NCI-H345 treated with DMSO at 0.1 percent for 48 hours (cell line): ENCODE measurements around the gene ATRIP.

Source experiments
- DNase-seq: peaks from one replicate; lab custom pipeline; 2025; ENCODE audit not compliant: unreplicated experiment; lab: John Stamatoyannopoulos, UW

Gene ATRIP

GRCh38 chr3:48423241-48423882 lies 23.2 kb upstream of the ATRIP start:
- DNase-seq = no peak

DNA sequence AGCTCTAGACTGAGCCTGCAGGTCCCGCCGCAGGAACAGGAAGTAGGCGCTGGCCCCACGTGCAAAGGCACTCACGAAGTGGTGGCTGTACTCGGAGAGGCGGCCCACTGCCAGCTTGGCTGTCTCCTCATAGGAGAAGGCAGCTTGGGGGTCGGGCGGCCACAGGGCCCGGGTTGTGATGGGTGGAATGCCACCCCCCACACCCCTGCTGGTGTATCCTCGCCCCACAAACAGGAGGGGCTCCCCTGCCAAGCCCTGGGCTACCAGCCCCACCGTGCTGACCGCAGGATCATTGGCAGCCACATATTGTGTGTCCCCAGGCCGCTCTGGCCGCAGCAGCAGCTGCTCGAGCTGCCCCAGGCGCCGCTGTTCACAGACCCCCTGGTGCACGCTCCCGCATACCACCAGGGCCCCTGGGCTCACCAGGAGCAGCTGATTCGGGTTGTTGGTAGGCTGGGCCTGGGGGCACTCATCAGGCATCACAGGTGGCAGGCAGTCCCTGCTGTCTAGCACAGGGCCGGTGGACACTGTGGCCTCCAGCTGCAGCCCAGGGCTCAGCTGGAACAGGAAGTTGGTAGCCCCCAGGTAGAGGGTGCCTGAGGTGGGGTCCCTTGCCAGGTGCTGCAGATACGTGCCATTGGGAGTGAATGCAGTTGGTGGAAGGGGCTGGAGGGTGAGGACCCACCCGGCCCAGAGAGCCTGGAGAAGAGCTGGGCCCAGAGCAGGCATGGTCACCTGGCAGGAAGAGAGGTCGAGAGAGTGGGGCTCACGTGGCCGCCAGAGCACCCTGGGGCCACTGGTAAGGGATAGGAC lies 22.4 kb upstream of the ATRIP start:
- no peak for DNase-seq

DNA sequence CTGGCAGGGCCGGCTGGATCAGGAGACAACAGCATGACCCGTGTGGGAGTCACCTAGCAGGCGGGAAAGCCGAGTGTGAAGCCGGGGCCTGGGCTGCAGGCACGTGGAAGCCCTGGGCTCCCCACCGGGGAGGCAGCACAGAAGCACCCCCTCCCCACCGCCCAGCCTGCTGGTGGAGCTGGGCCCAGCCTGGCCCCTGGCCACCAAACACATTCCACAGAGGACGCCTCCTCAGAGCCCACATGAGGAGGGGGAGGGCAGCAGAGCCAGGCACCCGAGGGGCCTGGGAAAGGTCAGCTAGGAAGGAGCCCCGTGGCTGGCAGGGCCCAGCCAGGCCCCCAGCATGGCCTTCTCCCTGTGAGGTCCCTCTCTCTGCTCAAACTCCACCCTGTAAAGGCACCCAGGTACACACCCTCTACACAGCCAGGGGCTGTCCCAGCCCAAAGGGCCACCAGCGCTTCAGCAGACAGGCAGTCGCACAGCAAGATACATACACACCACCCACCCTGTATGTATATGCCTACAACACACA lies 21.2 kb upstream of the ATRIP start:
- DNase-seq = no peak

DNA sequence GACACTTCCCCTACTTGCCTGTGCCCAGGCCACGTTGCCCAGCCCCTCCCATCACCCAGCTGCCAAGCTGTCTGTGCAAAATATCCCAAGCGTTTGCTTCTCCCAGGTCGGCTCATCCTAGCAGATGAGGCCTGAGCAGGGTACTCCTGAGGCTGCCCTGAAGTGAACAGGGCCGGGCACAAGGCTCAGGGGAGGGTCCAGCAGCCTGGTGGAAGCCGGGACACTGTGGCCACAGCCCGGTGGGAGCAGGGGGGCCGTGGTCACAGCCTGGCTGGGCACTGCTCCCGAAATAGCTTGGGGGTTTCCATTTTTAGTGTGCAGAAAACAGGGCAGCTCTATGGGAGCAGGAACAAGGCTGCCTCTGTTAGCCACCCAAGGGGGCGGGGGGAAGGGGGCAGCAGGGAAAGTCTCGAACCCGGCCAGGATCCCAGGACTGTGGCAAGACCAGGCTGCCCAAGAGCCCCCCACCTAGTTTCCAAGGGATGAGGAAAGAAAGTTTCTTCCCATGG lies 20.1 kb upstream of the ATRIP start:
- no peak for DNase-seq

GRCh38 chr3:48426944-48427629 lies 19.4 kb upstream of the ATRIP start:
- DNase-seq = no peak

DNA sequence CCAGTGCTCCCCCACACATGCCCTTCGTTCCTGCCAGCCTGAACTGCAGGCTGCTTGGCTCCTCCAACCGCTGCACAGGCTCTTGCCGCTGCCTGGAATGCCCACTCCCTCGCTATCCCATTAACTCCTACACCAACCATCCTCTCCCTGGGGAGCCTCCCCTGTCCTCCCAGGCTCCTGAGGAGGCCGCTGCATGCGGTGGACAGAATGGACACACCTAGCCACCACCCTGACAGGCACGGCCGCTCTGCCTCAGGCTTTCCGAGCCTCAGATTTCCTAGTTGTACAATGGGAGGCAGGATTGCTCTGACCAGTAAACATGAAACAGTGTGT lies 18.9 kb upstream of the ATRIP start:
- no peak for DNase-seq

- no peak for DNase-seq
These were observed 18.4 kb upstream of the ATRIP start for GRCh38 chr3:48428088-48428571.

DNA sequence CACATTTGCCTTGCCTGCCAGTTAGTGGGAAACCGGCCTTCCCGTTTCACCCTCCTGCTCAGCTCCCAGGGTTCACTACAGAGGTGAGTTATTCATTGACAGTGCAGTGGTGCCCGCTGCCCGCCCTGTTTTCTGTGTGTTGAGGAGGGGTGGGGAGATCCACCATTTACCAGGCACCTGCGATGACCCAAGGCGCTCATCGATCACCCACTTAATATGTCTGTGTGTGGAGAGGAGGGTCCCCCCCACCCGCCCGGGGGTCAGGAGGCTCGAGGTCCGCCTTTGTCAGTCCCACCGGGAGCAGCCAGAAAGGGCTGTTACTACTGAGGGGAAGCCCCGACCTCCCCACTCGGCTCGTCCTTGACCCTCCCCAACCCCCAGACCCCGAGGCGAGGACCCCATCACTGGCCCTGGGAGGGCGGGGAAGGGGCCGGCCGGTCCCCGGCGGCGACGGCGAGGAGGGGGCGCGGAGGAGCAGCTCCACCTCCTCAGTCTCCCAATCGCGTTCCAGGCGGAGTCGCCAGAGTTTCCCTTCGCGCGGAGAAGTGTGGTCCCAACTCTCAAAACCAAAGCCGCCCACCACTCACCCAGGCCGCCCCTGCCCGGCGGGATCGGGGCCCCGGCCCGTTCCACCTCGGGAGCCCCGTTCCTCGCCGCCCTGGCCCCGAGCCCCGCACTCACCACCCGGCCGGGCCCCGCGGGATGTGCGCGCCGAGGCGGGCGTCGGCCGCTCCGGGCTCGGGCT lies 17.8 kb upstream of the ATRIP start:
- DNase-seq = peak; percentile 11

DNA sequence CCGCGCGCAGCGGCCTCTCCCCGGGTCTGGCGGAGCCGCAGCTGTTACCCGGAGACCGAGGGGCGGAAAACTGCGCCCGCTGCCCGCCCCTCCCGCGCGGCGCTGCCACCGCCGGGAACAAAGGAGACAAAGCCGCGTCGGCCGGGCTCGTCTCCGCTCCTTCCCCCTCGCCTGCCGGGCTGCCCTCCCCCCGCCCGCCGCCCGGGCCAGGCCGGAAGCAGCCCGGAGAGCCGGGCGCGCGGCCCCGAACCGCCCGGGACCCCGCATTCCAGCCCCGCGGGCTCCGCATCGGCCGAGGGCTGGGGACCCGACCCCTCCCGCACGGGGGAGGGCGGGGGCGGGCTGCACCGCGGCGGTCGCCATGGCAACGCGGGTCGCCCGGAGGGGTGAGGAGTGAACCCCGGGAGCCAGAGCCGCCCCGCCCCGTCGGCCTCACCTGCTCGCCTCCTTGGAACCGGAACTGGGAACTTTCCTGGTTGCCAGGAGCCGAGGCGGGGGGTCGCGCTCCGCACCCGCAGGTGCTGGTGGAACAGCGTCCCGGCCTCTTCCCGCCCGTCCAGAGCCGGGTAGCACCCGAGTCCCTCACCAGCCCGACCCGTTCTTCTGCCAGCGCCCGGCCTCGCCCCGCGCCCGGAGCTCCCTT lies 17.1 kb upstream of the ATRIP start:
- peak; percentile 61 for DNase-seq

DNA sequence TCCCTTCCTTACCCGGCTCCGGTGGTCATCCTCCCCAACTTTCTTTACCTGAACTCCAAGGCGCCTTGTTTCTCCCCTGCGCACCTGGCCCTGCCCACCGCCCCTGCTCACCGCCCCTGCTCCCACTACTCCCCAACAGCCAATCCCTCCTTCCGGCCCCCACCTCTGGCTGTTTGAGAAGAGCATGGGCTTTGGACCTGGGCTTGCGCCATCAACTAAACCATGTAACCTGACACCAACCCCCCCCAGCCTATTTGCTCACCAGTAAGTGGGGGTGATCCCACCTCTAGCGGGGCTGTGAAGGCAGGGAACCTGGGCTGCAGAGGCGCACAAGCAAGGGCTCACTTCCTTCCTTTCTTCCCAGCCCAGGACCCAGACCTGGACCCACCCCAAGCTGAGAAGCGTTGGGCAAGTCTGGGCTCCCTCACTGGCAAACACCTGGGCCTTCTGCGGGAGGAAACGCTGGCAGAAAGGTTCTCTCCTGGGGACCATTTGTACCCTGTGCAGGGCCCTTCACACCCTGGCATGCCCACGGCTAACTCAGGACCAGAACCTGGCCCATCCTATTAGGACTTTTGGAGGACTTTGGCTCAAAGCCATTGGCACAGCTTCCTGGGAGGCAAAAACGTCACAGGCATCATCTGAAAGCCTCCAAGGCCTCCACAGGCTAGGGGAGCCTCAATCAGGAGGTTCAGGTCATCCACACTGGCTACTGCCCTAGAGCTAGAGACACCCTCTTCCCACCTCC lies 16.4 kb upstream of the ATRIP start, which contains the start of gene PLXNB1:
TSS of gene PLXNB1 (minus strand) at position 127 of the 748 bp plus-strand sequence. CDS start 5,475 bp downstream, outside the sequence.
- DNase-seq = peak; percentile 38

GRCh38 chr3:48430708-48431101 lies 15.8 kb upstream of the ATRIP start:
- DNase-seq = no peak

DNA sequence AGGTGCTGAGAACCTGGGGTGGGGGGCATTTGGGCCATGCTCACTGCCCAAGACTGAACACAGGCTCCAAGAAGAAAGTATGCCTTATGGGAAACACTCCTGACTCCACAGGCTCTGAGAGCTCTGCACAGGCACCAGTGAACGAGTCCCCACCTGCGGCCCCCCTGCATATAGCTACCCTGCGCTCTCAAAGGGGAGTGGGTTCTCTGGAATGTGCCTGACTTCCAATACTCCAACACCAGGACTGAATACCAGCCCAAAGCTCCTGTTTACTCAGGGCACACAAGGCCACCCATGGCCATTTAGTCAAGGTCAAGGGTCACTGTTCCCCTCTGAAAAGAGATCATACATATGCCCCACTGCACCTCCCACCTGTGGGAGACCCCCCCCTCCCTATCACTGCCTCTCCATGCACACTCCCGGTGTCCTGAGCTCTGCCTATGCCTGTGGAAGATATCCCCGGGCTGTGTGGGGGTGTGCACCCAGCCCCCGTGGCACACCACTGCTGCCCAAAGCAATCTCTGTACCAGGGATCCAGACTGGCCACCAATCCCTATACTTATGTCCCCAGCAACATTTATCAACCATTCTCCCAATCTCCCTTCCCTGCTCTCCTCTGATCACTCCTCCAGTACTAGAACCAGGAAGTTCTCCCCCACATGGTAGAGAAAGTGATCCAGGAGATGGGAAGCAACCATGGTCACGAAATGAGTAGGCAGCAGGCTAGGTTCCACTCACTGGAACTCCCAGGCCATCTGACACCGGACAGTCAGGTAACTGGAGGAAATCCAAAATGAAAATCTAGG lies 15.1 kb upstream of the ATRIP start:
- DNase-seq = no peak

DNA sequence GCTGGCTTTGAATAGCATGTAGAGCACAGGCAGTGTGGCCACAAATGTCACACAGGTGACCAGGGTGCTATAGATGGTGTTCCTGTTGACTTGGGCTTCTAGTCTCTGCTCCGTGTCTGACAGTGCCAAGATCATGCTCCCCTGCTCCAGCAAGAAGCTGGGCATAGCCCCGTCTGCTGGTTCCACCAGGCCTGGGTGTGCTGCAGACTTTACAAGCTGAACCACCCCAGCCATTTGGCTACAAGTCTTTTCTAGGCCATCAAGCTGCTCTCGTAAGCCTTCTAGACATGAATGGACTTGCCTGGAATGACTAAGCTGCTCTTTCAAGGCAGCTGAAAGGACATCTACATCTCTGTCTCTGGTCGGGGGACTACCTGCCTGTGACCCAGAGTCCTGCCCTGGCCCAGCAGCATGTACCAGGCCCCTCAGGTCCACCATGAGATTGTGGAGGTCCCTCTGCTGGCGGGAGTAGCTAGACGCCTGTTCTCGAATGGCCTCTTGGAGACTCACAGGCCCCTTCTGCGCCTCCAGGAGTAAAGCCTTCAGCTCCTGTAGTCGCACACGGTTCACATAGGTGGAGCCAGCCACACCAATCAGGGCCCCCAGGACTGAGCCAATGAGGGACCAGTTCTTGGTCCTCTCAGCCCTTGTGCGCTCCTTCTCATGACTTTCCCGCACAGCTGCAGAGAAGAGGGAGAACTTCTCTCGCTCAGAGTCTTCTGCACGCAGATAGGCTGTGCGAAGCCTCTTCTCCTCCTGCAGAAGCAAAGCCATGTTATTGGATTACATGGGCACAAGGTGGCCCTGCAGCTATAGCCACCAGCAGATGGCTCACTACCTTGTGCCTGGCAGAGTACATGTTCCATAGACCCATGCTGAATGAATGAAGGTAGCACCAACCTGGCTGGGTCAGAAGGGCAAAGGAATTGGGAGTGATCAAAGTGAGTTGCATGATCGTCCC lies 13.8 kb upstream of the ATRIP start:
- no peak for DNase-seq

- DNase-seq = no peak
These were observed 12.9 kb upstream of the ATRIP start for GRCh38 chr3:48433472-48434118.

DNA sequence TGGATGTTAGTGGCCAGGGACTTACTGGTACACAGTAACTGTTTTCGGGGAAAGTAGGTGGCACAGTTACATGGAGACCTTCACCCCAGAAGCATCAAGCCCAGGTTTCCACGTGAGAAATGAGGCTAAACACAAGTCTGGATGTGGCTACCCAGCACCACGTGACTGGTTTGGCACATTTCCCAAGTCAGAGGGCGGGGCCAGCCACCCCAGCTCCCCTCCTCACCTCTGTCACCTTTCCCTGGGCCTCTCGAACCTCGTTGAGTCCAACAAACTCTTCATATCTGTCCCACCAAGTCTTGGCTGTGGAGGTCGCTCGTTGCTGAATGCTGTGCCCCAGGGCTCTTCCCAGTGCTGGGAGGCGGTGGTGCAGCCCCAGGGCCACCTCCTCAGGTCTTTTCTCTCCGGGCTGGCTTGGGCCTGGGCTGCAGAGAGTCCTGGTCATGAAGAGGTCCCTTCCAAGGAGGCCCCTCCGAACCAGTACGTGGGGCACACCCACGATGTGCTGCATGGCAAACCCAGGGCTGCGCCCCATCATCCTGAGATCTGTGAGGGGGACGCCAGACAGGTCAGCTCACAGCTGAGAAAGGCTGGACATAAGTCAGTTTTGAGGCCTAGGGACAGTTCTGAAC lies 11.8 kb upstream of the ATRIP start:
- no peak for DNase-seq

DNA sequence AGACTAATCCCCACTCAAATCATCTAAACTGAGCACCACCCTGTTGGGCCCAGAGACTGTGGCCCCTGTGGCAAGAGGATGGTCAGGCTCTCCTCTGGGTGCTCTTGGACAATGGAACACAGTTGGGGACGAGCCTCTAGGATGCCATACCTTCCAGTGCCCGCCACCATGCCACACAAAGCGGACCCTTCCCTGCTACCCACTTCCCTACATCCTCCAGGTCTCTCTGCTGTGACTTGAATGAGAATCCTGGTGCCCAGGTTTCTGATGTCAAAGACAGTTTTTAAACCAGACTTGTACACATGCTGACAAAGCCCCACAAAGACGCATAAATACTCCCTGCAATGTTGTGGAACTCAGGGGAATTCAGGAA lies 11.3 kb upstream of the ATRIP start:
- no peak for DNase-seq
